H9 (cell line): ENCODE results near the gene TMPRSS9. TPM values are rescaled to one million over a fixed set of nuclear protein-coding genes. Genes with fewer than 3 reads are reported as not detected.

ENCODE experiments used
- DNase-seq: peaks from one replicate; pipeline ENCODE4 v3.0.0-alpha.2; 2017
- H2AFZ ChIP-seq: one replicate; pipeline ENCODE4 v1.6.1; 2013; ENCODE audit warnings: mild to moderate bottlenecking, low read length, control low read depth, moderate library complexity
- H2AK5ac ChIP-seq: 2 replicates; pipeline ENCODE4 v1.6.1; 2013; ENCODE audit warnings: low read length, control low read depth, mixed read lengths; ENCODE audit not compliant: insufficient read length
- H2BK120ac ChIP-seq: one replicate; pipeline ENCODE4 v1.6.1; 2013; ENCODE audit warnings: low read depth, mild to moderate bottlenecking, low read length, control low read depth, inconsistent platforms; ENCODE audit not compliant: poor library complexity, severe bottlenecking
- H2BK12ac ChIP-seq: 2 replicates; pipeline ENCODE4 v1.6.1; 2013; ENCODE audit warnings: low read length, control low read depth, mixed read lengths, low read depth; ENCODE audit not compliant: insufficient read length
- H2BK15ac ChIP-seq: 2 replicates; pipeline ENCODE4 v1.6.1; 2013; ENCODE audit warnings: low read depth, low read length, control low read depth
- H2BK20ac ChIP-seq: one replicate; pipeline ENCODE4 v1.6.1; 2013; ENCODE audit warnings: low read depth, mild to moderate bottlenecking, low read length, control low read depth, inconsistent platforms; ENCODE audit not compliant: poor library complexity, severe bottlenecking
- H2BK5ac ChIP-seq: 2 replicates; pipeline ENCODE4 v1.6.1; 2013; ENCODE audit warnings: low read length, control low read depth, mixed read lengths; ENCODE audit not compliant: insufficient read length
- H3K14ac ChIP-seq: 2 replicates; pipeline ENCODE4 v1.6.1; 2013; ENCODE audit warnings: low read length, control low read depth; ENCODE audit not compliant: insufficient read depth
- H3K18ac ChIP-seq: 2 replicates; pipeline ENCODE4 v1.6.1; 2013; ENCODE audit warnings: low read depth, mild to moderate bottlenecking, mixed read lengths, low read length, control low read depth; ENCODE audit not compliant: insufficient read length
- H3K23ac ChIP-seq: 2 replicates; pipeline ENCODE4 v1.6.1; 2013; ENCODE audit warnings: low read length, control low read depth, mixed read lengths, low read depth; ENCODE audit not compliant: insufficient read length
- H3K23me2 ChIP-seq: 2 replicates; pipeline ENCODE4 v1.6.1; 2013; ENCODE audit warnings: low read depth, mild to moderate bottlenecking, mixed read lengths, low read length, control low read depth; ENCODE audit not compliant: insufficient read length, poor library complexity, severe bottlenecking
- H3K27ac ChIP-seq: 2 replicates; pipeline ENCODE4 v1.5.1; 2013; ENCODE audit warnings: low read length, control low read depth, mixed read lengths, low read depth; ENCODE audit not compliant: insufficient read length
- H3K27me3 ChIP-seq: 2 replicates; pipeline ENCODE4 v1.6.1; 2013; ENCODE audit warnings: low read length, control low read depth, inconsistent platforms; ENCODE audit not compliant: insufficient read depth
- H3K4ac ChIP-seq: 2 replicates; pipeline ENCODE4 v1.6.1; 2013; ENCODE audit warnings: low read depth, mild to moderate bottlenecking, control low read depth, inconsistent platforms, low read length, moderate library complexity
- H3K4me1 ChIP-seq: 2 replicates; pipeline ENCODE4 v1.6.1; 2013; ENCODE audit warnings: low read length, control low read depth, inconsistent platforms; ENCODE audit not compliant: insufficient read depth
- H3K4me2 ChIP-seq: 2 replicates; pipeline ENCODE4 v1.6.1; 2013; ENCODE audit warnings: low read length, control low read depth, mixed read lengths; ENCODE audit not compliant: insufficient read length, insufficient read depth
- H3K56ac ChIP-seq: 2 replicates; pipeline ENCODE4 v1.6.1; 2013; ENCODE audit warnings: low read depth, mild to moderate bottlenecking, mixed read lengths, low read length, control low read depth; ENCODE audit not compliant: insufficient read length
- H3K79me1 ChIP-seq: 2 replicates; pipeline ENCODE4 v1.6.1; 2013; ENCODE audit warnings: low read depth, mild to moderate bottlenecking, moderate library complexity, low read length, control low read depth, inconsistent platforms; ENCODE audit not compliant: insufficient read depth, poor library complexity, severe bottlenecking
- H3K79me2 ChIP-seq: 2 replicates; pipeline ENCODE4 v1.6.1; 2013; ENCODE audit warnings: low read length, control low read depth, inconsistent platforms; ENCODE audit not compliant: insufficient read depth
- H3K9ac ChIP-seq: 2 replicates; pipeline ENCODE4 v1.6.1; 2013; ENCODE audit warnings: low read length, control low read depth, mixed read lengths; ENCODE audit not compliant: insufficient read length; ENCODE audit errors: extremely low read depth
- H3K9me3 ChIP-seq: one replicate; pipeline ENCODE4 v1.6.1; 2013; ENCODE audit warnings: low read depth, low read length, inconsistent platforms; ENCODE audit not compliant: control insufficient read depth
- H3T11ph ChIP-seq: one replicate; pipeline ENCODE4 v1.6.1; 2013; ENCODE audit warnings: mild to moderate bottlenecking, low read length, control low read depth, inconsistent platforms
- H4K20me1 ChIP-seq: one replicate; pipeline ENCODE4 v1.6.1; 2013; ENCODE audit not compliant: control insufficient read depth, insufficient read length, insufficient read depth
- H4K5ac ChIP-seq: 2 replicates; pipeline ENCODE4 v1.6.1; 2013; ENCODE audit warnings: low read depth, mild to moderate bottlenecking, mixed read lengths, low read length, control low read depth; ENCODE audit not compliant: insufficient read length
- H4K8ac ChIP-seq: replicated peaks from 2 replicates; pipeline ENCODE4 v1.6.1; 2013; ENCODE audit warnings: low read length, control low read depth, mixed read lengths, low read depth; ENCODE audit not compliant: insufficient read length
- H4K91ac ChIP-seq: 2 replicates; pipeline ENCODE4 v1.6.1; 2013; ENCODE audit warnings: low read depth, mild to moderate bottlenecking, moderate library complexity, mixed read lengths, low read length, control low read depth; ENCODE audit not compliant: insufficient read length
- H3K27ac Mint-ChIP-seq, 3 experiments: 2 replicates in 2 of 3; 3 replicates in 1 of 3; pipeline ENCODE4 v1.8.0; 2020 to 2021; ENCODE audit warnings: mixed read lengths in 3 of 3, mild to moderate bottlenecking in 1 of 3, moderate library complexity in 1 of 3
- H3K27me3 Mint-ChIP-seq: 2 replicates; pipeline ENCODE4 v1.8.0; 2021; ENCODE audit warnings: low read depth, mild to moderate bottlenecking, moderate library complexity, mixed read lengths
- H3K36me3 Mint-ChIP-seq, 3 experiments: 2 replicates in 2 of 3; 3 replicates in 1 of 3; pipeline ENCODE4 v1.8.0; 2020 to 2021; ENCODE audit warnings: low read depth in 3 of 3, mixed read lengths in 3 of 3; ENCODE audit not compliant: insufficient read depth in 1 of 3
- H3K4me1 Mint-ChIP-seq, 2 experiments: 2 replicates each; pipeline ENCODE4 v1.8.0; 2020; ENCODE audit warnings: mixed read lengths in 2 of 2
- H3K4me3 Mint-ChIP-seq, 2 experiments: 2 replicates in 1 of 2; 3 replicates in 1 of 2; pipeline ENCODE4 v1.8.0; 2020 to 2021; ENCODE audit warnings: mild to moderate bottlenecking in 2 of 2, mixed read lengths in 2 of 2, moderate library complexity in 1 of 2
- H3K9me3 Mint-ChIP-seq, 2 experiments: 2 replicates in 1 of 2; 3 replicates in 1 of 2; pipeline ENCODE4 v1.8.0; 2020; ENCODE audit warnings: mild to moderate bottlenecking in 2 of 2, mixed read lengths in 2 of 2, moderate library complexity in 1 of 2
- CTCF ChIP-seq: fragments of 200-600 bp; sonication (generic); conservative IDR thresholded peaks from 3 replicates; pipeline ENCODE4 v1.8.0; 2021; ENCODE audit warnings: antibody characterized with exemption, mild to moderate bottlenecking
- WGBS: extraction: QIAGEN DNeasy Blood & Tissue Kit; methylation state at CpG from one replicate; pipeline ENCODE4 v1.1.7; 2013; ENCODE audit warnings: missing lambda C conversion rate, low lambda C conversion rate, mixed read lengths; ENCODE audit not compliant: insufficient read length; ENCODE audit errors: extremely low coverage; 5-methylcytosine and 5-hydroxymethylcytosine counted together
- total RNA-seq: library from RNA; stranded (reverse); gene quantifications from 2 replicates; pipeline ENCODE4 v1.2.1, GENCODE V29; 2021

TMPRSS9 gene
- total RNA-seq, 1 experiment from 2014 or later: 0.24 TPM

- no peak overlapping the region for H3K4ac ChIP-seq
- no peak overlapping the region for H2BK15ac ChIP-seq
- Mint-ChIP-seq H3K4me3 (no peak overlapping the region; a peak in 1 of 5 replicates), H3K27me3 (peaks cover 38% of the 10 kb centered on the region), H3K9me3 (peaks cover under 1 to 4% of the 10 kb centered on the region in 2 experiments; a peak in 2 of 5 replicates), H3K27ac (no peak overlapping the region; a peak in 2 of 7 replicates), H3K36me3 (no peaks in the 10 kb centered on the region), H3K4me1 (peaks cover 3% of the 10 kb centered on the region in 2 experiments; a peak in 2 of 4 replicates)
- H3K4me1 ChIP-seq: no peaks in the 10 kb centered on the region; the same call in 1 of the 2 replicates
- H3K9ac ChIP-seq: no peak overlapping the region
- no peaks in the 10 kb centered on the region for H3K23me2 ChIP-seq
- H3K56ac ChIP-seq: no peak overlapping the region
- no peak overlapping the region for H2BK20ac ChIP-seq
- no peak overlapping the region for H2BK120ac ChIP-seq
- TF ChIP-seq CTCF: no peak
- H3K79me2 ChIP-seq: no peaks in the 10 kb centered on the region
- H2AK5ac ChIP-seq: peak overlapping the region; percentile 80
- H3K14ac ChIP-seq: no peak overlapping the region
- no peak overlapping the region for H2BK5ac ChIP-seq
- no peak overlapping the region for H3T11ph ChIP-seq
- no peak overlapping the region for H3K23ac ChIP-seq
- H4K91ac ChIP-seq: no peak overlapping the region
- no peaks in the 10 kb centered on the region for H3K79me1 ChIP-seq
- H2BK12ac ChIP-seq: no peak overlapping the region
- no peak overlapping the region for H3K18ac ChIP-seq
- no peaks in the 10 kb centered on the region for H4K20me1 ChIP-seq
- WGBS: no CpG with 5 or more reads among the region's 20 CpGs
- no peak overlapping the region for H2AFZ ChIP-seq
- no peak overlapping the region for H4K8ac ChIP-seq
- no peak overlapping the region for H3K27ac ChIP-seq
- no peaks in the 10 kb centered on the region; the same call in 1 of the 2 replicates for H3K27me3 ChIP-seq
- no peak for DNase-seq
- H3K4me2 ChIP-seq: no peak overlapping the region
- H3K9me3 ChIP-seq: no peaks in the 10 kb centered on the region
- no peak overlapping the region for H4K5ac ChIP-seq
Measured at GRCh38 chr19:2387367-2388288, 27.6 kb downstream of the TMPRSS9 start.
